GM18508 (cell line): ENCODE measurements around the gene ANHX.
"Not testable (repeated sequence)": the region's sequence is repeated elsewhere in the genome, so short reads cannot be mapped to it uniquely, and the experiment has no call there.

Experiments
- ATAC-seq: cut with Tn5 transposase; IDR thresholded peaks from one replicate; pipeline ENCODE4 v1.9.1; 2021; ENCODE audit warnings: moderate number of reproducible peaks; ENCODE audit not compliant: insufficient read depth, unreplicated experiment

The ANHX gene

DNA sequence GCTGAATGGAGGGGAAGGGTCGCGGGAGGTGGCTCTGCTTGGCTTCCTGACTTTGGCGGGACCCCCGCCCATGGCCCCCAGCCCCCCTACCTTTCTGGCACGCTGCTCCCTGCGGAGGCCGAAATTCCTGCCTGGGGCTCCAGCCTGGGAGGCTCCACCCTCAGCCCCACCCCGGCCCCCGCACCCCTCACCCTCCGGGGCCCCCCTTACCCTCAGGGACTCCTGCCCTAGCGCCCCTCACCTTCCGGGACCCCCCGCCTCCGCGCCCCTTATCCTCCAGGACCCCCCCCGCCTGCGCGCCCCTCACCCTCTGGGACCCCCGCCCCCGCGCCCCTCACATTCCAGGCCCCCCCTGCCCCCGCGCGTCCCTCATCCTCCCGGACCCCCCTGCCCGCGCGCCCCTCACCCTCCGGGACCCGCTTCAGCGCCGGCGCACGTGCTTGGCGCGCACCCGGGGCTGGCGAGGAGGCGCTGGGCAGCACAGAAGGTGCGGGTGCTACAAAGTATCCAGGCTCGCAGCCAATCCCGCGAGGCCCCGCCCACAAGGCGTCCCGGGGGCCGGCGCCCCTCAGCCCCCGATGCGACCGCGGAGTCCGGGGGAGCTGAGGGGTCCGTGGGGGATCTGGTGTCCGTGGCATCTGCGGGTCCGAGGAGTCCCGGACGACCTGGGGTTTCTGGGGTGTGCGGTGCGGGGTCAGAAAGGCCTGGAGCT lies at the start of gene ANHX:
TSS of gene ANHX (minus strand) at position 477 of the 712 bp plus-strand sequence. CDS start 1,521 bp downstream, outside the sequence.
- ATAC-seq = no peak

DNA sequence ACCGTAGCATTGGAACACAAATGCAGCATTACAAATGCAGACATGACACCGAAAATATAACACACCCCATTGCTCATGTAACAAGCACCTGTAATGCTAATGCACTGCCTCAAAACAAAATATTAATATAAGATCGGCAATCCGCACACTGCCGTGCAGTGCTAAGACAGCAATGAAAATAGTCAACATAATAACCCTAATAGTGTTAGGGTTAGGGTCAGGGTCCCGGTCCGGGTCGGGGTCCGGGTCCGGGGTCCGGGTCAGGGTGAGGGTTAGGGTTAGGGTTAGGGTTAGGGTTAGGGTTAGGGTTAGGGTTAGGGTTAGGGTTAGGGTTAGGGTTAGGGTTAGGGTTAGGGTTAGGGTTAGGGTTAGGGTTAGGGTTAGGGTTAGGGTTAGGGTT lies 29.0 kb upstream of the ANHX start:
- not testable (repeated sequence) for ATAC-seq

DNA sequence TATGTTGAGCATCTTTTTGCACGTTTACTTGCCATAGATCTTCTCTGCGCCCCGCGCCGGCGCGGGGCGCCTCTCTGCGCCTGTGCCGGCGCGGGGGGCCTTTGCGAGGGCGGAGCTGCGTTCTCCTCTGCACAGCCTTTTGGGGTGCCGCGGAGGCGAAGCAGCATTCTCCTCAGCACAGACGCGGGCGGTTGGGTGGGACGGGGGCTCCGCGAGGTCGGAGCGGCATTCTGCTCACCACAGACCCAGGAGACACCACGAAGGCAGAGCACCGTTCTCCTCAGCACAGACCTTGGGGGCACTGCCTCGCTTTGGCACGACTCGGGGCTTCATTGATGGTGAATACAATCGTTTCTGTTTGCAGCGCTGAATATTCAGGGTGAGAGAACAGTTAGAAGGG lies 28.5 kb upstream of the ANHX start:
- no peak for ATAC-seq

DNA sequence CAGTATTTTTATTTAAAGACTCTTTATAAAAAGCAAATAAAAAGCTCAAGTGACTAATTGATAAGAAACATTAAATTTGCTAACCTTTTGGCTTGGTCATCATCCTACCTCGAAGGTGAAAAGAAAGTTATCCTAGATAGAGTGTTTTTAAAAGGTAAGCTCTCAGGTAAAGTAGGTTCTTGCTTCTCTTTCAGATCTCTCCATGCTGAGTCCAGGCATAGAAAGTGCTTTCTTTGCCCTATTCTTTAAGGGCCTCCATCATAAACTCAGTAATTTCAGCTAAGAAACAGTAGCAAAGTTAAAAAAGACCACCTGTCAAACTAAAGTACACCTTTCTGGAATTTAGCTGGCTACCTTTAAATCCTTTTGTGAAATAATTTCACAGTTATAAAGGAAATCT lies 20.6 kb upstream of the ANHX start:
- ATAC-seq = no peak

DNA sequence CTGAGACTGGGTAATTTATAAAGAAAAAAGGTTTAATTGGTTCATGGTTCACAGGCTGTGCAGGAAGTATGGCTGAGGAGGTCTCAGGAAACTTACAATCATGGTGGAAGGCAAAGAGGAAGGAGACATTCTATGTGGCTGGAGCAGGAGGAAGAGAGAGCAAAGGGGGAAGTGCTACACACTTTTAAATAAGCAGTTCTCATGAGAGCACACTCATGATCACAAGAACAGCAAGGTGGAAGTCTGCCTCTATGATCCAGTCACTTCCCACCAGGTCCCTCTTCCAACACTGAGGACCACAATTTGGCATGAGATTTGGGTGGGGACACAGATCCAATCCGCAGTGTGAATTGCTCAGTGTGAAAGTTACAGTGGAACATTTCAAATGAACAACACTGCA lies 20.2 kb upstream of the ANHX start:
- ATAC-seq = not testable (repeated sequence)

DNA sequence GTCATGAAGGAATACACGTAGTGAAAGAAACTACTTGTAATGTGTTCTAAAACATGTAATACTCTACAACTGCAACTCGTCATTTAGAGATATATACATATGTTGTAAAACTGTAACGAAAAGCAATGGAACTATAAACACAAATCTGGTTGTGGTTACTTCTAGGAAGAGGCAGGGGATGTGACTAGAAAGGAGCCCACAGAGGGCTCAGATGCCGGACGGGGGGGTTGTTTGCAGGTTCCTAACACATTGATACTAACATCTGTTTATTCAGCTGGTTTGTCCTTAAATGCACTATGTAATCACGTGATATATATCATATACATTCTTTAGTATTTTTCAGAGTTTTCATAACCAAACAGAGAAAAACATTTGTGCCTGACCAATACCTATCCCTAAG lies 16.1 kb upstream of the ANHX start:
- no peak for ATAC-seq

DNA sequence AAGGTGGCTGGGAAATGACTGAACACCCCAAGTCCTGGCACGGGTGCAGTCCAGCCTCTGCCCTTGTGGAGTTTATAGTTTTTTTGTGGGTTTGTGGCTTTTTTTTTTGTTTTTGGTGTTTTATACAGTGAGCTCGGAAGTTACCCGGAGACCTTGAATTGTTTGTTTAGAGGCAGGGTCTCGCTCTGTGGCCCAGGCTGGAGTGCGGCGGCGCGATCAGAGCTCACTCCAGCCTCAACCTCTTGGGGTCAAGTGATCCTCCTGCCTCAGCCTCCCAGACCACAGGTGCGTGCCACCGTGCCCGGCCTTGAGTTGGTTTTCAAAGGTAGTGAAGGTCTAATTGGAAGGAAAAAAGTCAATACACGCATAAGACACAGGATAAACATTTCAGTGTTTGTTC lies 879 bp upstream of the ANHX start:
- ATAC-seq = no peak

DNA sequence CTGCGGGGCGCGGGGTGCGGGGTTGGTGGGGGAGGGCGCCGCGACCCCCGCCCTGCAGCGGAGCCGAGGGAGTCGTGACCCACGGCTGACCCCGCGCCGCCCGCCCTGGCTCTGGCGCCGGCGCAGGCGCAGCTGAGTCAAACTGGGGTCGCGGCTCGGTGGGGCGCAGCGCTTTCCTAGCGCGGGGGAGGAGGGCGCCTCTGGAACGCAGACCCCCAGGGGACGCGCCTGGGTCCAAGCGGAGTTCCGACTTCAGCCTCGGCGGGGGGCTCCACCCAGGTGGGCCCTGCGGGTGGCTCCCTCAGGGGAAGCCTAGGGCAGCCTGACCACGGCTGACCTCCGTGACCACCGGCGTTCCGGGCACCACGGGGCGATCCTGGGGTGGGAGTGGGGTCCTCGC lies 467 bp upstream of the ANHX start:
- ATAC-seq = no peak

- ATAC-seq = no peak
Observed at GRCh38 chr12:133234971-133235370, 706 bp downstream of the ANHX start.

GRCh38 chr12:133233993-133234564 lies 1.6 kb downstream of the ANHX start:
- ATAC-seq = no peak

- no peak for ATAC-seq
Observed at GRCh38 chr12:133233006-133233405, 2.7 kb downstream of the ANHX start.

GRCh38 chr12:133231001-133231400 lies 4.7 kb downstream of the ANHX start:
- no peak for ATAC-seq

- ATAC-seq = no peak
Observed at GRCh38 chr12:133227281-133227852, 8.3 kb downstream of the ANHX start.

DNA sequence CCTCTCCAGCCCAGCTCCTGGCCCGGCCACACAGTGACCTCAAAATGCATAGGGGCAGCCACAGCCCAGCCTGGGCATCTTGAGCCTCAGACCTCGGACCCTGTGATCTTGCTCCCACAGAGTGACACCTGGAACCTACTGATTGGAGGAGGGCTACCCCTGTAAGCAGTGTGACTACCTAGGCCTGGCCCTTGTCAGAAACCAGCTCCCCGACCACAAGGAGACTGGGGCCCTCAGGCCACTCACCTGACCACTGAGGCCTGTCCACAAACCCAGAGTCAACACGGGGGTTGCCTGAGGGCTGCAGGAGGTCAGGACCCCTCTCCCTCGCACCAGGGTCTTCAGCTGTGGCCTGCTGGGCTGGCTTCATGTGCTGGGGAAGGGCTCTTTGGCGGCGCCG lies 9.0 kb downstream of the ANHX start:
- ATAC-seq = no peak

- ATAC-seq = no peak
Observed at GRCh38 chr12:133225527-133225926, 10.2 kb downstream of the ANHX start.

DNA sequence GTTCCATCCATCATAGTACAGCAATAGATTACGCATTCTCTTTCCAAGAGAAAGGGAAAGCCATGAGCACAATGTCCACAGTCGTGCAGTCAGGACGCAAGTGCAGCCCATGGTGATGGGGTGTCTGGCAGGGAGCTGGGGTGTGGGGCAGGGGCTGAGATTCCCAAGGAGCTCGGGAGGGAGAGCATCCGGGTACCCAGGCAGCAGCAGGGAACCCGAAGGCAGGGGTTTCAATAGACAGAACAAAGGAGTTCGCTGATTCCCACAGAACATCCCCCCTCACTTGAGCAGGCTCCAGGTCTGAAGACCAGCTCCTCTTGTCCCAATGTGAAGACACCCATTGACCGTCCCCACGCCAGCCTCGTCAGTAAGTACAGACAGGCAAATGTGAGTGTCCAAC lies 13.5 kb downstream of the ANHX start:
- no peak for ATAC-seq

DNA sequence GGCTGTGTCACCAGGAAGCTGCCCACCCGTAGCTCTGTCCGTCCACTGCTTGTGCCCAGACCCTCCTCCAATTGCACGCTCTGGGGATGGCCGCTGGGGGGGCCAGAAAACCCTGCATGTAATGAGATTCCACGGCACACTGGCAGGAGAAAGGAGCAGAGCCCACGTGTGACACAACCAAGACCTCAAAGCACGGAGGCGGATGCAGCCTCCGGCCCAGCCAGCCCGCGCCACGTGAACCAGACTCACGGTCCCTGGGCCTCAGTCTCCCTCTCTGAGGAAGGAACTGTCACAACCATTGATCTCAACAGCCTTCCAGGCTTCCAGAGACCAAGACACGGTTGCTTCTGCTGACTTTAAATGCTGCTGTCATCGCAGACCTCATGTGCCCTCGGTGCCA lies 14.4 kb downstream of the ANHX start:
- no peak for ATAC-seq

DNA sequence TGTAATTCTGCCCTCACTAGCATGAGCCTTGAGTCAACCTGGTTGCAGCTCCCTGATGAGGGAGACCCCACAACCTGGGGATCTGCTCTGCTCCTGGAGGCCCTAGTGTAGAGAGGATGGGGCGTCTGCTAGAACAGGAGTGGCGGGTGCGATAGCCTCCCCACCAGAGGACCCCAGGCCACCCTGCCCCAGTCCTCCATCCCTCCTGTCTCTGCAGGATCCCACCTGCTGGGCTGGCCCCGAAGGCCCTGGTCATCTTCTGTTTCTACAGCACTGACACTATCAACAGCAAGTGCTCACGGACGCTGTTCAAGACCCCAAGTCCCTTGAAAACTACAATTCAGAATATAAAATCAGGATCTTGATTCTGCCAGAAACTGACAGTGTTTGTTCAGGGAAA lies 15.2 kb downstream of the ANHX start:
- no peak for ATAC-seq

GRCh38 chr12:133217219-133217618 lies 18.5 kb downstream of the ANHX start:
- no peak for ATAC-seq

DNA sequence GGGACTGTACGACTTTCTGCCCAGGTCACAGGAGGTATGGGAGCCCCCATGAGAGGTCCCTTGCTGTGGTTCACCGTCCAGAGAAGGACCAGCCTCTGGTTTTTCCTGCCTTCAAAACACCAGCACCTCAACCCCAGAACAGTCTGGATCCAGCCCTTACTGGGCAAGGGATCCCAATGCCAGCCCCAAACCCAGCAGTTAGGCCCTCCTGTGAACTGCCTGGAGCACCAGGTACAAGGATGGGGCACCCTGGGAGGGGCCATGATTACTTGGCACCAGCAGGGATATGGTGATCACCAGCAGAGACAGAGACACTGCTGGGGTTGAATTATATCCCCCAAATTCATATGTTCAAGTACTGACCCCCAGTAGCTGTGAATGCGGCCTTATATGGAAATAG lies 20.0 kb downstream of the ANHX start:
- ATAC-seq = no peak

GRCh38 chr12:133206390-133206789 lies 29.3 kb downstream of the ANHX start:
- no peak for ATAC-seq

DNA sequence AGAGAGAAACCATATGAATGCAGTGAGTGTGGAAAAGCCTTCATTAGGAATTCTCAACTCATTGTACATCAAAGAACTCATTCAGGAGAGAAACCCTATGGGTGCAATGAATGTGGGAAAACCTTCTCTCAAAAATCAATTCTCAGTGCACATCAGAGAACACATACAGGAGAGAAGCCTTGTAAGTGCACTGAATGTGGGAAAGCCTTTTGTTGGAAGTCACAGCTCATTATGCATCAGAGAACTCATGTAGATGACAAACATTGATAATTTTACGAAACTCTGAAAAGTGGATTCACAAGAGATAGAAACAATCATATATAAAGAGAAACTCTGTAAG lies 31.4 kb downstream of the ANHX start:
- ATAC-seq = no peak
